DMS114 treated with DMSO at 0.1 percent for 48 hours (cell line): ENCODE measurements around the gene ERCC6L.

Source experiments
- DNase-seq: peaks from one replicate; lab custom pipeline; 2025; ENCODE audit not compliant: unreplicated experiment; lab: John Stamatoyannopoulos, UW

The ERCC6L gene, protein sequence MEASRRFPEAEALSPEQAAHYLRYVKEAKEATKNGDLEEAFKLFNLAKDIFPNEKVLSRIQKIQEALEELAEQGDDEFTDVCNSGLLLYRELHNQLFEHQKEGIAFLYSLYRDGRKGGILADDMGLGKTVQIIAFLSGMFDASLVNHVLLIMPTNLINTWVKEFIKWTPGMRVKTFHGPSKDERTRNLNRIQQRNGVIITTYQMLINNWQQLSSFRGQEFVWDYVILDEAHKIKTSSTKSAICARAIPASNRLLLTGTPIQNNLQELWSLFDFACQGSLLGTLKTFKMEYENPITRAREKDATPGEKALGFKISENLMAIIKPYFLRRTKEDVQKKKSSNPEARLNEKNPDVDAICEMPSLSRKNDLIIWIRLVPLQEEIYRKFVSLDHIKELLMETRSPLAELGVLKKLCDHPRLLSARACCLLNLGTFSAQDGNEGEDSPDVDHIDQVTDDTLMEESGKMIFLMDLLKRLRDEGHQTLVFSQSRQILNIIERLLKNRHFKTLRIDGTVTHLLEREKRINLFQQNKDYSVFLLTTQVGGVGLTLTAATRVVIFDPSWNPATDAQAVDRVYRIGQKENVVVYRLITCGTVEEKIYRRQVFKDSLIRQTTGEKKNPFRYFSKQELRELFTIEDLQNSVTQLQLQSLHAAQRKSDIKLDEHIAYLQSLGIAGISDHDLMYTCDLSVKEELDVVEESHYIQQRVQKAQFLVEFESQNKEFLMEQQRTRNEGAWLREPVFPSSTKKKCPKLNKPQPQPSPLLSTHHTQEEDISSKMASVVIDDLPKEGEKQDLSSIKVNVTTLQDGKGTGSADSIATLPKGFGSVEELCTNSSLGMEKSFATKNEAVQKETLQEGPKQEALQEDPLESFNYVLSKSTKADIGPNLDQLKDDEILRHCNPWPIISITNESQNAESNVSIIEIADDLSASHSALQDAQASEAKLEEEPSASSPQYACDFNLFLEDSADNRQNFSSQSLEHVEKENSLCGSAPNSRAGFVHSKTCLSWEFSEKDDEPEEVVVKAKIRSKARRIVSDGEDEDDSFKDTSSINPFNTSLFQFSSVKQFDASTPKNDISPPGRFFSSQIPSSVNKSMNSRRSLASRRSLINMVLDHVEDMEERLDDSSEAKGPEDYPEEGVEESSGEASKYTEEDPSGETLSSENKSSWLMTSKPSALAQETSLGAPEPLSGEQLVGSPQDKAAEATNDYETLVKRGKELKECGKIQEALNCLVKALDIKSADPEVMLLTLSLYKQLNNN

DNA sequence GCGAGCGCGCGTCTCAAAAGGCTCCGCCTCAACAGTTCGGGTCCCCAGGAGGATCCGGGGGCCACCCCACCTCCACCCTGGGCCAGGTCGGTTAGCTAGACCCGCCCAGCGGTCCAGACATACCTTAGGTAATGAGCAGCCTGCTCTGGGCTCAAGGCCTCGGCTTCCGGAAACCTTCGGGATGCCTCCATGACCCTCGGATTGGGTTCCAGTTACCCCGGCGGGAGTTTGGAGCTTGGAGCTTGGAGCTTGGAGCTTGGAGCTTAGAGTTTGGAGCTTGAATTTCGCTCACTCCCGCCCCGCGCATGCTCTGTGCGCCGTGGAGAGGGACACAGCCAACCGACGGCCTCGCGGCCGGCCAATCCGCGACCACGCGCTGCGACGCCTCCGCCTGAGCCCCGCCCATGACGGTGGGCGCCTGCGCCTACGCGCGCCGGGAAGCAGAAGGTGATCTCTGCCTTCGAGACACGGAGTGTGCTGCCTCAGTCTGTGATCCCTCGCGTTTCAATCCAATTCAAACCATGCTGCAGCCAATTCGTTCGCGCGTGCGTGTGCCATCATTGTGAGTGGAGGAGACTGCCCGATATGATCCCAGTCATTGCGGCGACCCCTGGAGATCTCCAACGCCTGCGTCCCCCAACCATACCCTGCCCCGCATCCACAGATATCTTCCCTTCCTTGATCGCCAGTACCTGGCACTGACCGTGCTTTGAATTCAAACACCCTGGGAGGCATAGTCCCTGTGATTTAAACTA, at the start of gene ERCC6L:
ERCC6L (minus strand) TSS at position 307 of the 755 bp plus-strand sequence; CDS start at position 191, 116 bp downstream.
- peak; percentile 81 for DNase-seq

DNA sequence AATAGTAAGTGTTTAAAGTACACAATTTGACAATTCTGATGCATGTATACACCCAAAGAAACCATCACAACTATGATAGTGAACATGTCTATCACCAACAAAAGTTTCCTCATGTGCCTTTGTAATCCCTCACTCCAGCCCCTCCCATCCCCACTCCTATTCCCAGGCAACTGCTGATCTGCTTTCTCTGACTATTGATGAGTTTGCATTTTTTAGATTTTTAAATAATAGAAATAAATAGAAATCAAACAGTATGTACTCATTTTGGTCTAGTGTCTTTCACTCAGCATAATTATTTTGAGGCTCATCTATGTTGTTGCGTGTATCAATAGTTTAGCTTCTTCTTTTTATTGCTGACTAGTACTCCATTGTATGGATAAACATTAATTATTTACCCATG, 43.5 kb upstream of the ERCC6L start:
- no peak for DNase-seq

DNA sequence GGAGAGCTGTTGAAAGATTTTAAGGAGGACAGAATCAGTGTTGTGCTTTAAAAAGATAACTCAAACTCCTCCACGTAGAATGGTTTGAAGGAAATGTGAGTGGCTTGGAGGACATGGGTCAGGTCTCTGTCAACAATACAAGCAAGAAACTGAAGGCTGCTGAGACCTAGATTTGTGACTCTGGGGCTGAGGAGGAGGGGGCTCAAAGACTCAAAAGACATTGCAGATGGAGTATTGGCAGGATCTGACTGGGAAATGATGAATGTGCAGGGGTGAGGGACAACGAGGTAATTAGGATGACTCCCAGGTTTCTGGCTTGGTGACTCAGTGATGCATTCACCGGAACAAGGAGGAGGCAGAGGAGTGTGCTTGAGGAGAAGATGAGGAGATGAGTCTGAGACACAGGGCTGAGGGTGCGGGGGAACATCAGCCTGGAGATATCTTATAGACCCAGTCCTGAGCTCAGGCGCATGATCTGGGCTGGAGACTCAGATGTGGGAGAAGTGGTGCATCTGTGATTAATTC, 41.6 kb upstream of the ERCC6L start:
- no peak for DNase-seq

DNA sequence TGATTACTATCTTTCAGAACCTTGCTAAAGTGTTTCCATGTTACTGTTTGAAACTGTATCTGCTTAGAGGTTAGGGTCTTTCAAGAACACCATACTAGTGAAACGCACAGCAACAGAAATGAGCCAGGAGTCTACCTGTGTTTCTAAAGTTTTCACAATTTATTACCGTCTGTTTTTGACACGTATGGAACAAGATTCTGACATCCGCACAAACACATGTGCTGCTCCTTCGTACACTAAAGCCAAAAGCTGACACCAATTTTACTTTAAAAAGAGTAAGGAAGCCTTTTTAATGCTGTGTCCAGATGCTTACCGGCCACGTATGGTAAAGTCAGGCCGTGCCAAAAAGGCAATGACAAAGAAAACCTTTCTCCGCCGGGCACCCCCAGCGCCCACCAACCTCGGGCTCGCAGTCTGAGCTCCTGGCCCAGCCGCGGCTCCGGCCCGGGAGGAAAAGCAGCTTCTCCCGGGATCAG, 37.7 kb upstream of the ERCC6L start:
- no peak for DNase-seq

DNA sequence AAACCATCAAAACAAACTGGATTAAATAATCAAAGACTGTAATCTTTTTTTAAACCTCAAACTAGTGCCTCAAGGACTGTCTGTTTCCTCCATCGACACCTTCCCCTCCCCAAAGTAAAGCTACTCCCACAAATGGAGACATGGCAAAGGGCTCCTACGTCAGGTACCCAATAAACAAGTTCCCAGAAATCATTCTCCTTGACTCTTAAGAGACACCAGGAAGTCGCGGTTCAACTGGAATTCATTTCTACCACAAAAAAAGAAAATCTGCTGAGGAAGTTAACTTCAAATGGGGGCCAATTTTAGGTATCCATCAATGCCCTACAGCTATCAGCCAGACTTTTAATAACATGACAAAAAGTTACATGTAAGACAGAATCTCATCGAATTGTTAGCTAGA, 35.7 kb upstream of the ERCC6L start:
- DNase-seq, result no peak

DNA sequence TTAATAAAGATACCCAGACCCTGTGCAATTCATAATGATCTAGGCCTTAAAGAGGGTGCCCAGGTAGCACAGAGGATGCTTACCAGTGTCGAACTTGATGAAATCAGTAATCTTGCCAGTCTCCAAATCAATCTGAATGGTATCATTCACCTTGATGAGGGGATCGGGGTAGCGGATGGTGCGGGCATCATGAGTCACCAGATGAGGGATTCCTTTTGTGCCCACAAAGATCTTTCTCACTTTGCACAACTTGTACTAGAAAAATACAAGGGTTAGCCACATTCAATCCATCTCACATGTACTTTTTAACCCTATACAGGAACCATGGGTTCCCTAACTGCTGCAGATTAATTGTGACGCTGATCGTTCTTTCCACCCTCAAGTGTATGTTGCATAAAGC, 34.9 kb upstream of the ERCC6L start:
- DNase-seq, result no peak

DNA sequence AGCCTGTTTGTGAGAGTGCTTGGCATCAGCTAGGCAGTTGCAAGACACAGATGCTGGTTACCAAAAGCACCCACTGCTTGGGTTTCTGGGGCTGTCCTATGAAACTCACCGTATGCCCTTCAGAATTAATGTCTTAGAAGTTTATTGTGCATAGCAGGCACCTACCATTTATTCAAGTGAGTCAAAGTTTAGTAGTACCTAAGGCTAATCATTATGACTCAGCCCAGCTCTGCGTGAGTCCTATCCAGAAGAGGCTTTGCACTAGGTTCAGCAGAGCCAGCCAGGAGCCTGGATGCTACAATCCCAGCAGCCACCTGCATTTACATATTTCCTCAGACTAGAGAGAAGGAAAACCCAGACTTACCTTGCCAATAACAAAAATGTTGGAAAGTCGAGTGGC, 34.0 kb upstream of the ERCC6L start:
- no peak for DNase-seq

DNA sequence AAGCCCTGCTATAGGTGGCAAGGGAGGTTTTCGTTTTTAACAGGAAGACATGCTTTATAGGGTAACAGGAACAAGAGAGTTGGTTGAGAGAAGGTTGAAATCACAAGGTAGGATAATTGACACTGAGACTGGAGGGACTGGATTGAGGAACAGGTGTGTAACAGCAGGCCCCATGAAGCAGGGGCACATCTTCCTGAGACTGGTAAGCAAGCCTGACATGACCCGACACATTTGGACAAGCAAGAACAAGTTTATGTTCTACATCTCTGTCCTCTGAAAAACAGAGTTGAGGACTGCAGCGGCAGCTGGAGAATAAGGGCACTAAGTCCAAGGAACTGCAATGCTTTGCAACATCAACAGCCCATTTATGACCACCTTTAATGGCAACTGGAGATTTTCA, 33.0 kb upstream of the ERCC6L start:
- DNase-seq, result no peak

DNA sequence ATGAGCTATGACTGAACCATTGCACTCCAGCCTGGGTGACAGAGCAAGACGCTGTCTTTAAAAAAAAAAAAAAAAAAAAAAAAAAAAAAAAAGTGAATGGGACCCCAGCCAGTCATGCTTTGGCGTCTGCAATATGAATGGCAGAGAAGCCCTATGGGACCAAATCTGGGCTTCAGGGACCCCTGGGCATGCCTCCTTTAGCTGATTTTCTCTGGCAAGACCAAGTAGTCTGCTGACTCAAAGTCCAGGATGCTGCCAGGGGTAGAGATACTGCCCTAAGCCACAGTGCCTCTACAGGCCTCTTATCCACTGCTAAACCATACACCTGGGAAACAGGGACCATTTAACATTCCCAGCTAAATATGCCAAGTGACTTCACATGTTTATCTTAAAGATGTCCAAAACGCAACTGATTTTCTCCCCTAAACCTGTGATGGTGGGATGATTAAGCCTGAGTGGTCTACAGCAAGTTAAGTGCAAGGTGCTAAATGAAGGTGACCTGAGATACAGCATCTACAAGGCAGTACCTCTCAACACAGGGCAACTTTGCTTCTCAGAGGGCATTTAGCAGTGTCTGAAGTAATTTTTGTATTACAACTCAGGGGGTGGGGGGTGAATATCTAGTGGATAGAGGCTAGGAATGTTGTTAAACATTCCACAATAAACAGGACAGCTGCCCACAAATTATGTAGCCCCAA, 32.4 kb upstream of the ERCC6L start:
- no peak for DNase-seq

DNA sequence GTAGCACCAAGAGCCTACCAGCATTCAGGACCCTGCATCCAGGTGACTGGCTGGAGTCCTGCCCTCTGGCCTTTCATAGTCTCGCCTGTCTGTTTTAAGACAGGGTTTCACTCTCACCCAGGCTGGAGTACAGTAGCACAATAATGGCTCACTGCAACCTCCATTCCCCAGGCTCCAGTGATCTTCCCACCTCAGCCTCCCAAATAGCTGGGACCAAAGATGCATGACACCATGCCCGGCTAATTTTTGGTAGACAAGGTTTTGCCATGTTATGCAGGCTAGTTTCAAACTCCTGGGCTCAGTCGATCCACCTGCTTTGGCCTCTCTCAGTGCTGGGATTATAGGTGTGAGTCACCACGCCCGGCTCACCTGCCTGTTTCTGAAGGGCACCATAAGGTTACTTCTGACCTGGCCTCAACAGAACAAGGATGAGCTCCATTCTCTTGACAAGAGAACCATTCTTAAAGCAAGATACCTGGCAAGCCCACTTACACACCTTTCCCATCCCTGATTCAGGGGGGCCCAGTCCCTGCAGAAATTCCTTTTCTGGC, 31.6 kb upstream of the ERCC6L start:
- DNase-seq, result no peak

DNA sequence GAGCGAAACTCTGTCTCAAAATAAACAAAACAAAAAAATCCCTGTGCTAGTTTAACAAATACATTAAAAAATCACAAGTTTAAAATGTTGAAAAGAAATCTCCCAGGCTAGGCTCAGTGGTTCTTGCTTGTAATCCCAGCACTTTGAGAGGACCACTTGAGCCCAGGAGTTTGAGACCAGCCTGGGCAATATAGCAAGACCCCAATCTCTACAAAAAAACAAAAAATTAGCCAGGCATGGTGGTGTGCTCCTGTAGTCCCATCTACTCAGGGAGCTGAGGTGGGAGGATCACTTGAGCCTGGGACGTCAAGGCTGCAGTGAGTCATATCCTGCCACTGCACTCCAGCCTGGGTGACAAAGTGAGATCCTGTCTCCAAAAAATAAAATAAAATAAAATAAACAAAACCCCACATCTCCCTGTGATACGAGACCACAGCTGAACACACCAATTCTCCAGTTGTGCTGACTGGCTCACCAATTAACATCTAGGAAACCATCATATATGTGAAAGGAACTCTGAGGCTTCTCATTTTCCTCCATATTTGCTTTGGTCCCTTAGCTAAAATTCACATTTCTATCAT, 30.9 kb upstream of the ERCC6L start:
- DNase-seq, result no peak

DNA sequence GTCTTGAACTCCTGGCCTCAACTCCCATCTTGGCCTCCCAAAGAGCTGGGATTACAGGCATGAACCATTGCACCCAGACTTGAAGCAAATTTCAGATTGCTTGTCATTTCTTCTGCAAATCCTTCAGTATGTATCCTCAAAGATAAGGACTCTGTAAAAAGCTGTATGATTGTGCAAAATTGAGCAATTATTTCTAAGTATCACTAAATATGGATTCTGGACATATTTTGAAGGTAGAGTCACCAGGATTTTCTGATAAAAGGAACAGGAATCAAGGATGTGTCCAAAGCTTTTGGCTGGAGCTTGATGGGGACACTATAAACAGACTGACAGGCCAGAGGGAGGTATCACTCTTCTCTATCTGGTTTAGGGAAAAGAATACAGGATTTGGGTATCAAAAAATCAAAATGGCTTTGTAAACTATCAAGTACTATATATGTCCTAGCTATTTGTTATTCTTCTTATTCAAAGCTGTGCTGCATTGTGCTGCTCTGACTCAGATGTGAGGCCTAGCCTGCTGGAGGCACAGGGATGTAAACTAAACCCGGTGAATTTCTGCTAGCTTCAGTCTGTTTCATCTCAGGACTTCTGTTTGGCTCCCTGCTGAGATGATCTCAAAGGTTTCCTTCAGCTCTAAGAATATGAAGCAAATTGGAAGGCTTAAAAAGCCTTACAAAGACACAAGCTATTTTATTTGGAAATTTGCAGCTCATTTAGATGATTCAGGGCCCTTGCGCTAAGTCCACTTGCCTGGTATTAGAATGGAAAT, 30.0 kb upstream of the ERCC6L start:
- no peak for DNase-seq

DNA sequence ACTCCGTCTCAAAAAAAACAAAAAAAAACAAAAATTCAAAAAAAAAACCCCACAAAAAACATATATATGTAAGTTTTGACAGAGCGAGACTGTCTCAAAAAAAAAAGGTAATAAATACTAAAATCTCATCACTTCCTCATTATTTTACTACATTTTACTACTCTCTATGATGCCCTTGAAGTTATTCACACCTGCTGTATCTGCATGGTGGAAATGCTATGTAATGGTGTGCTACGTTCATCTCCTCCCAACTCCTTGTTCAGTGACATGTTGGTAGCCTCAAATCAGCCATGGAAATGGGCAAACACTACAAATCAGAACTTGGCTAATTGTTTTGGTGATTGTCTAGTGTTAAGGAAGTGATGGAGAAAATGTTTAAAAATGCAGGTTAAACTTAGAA, 26.4 kb upstream of the ERCC6L start:
- no peak for DNase-seq

DNA sequence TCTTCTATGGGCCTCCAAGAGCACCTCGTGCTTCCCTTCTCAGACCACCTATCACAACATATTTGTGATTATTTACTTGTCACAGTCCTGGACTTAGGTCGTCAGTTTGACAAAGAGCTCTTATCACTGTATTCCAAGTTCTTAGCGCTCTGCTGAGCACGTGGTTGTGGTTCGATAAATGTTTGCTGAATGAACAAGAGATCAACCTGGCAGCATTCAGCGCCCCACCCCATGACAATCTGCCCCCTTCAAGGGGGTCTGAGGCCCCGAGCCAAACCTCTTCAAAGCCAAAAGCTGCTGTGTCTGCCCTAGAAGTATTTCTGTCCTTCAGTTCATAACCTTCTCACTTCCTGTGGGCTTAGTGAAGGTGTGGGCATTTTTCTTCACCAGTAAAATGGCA, 23.2 kb upstream of the ERCC6L start:
- DNase-seq, result no peak

DNA sequence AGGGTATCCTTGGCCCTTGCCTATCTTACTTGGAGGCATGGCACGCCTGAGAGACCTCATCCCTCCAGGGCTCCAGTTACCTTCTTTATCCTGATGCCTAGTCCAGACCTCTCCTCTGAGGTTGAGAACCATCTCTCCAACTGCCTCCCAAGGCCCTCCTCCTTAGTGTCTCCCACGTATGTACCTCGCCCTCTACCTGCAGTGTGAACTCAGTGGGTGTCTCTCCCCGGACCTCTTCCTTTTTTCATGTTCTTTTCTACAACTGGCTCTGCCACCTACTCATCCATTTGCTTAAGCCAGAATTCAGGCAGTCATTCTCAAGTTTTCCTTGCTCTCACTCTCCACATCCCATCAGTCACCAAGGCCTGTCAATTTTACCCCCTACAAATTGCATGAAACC, 21.6 kb upstream of the ERCC6L start:
- DNase-seq, result no peak

DNA sequence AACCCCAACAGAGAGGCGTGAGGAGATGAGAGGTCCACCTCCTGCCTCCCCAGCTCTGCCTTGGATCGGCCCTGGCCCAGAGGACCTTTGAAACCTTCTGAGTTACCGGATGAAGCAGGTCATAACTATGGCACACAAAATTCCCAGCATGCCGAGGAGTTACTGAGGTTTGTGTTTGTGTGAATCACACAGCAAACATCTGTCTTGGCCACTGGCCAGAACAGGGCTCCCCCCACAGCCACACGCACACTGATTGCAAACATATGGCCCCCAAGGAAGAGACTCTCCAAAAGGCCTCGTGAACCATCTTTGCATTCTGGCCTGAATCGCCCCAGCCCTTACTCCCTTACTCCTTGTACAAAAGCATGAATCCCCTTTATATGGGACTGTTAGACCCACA, 19.3 kb upstream of the ERCC6L start:
- no peak for DNase-seq

DNA sequence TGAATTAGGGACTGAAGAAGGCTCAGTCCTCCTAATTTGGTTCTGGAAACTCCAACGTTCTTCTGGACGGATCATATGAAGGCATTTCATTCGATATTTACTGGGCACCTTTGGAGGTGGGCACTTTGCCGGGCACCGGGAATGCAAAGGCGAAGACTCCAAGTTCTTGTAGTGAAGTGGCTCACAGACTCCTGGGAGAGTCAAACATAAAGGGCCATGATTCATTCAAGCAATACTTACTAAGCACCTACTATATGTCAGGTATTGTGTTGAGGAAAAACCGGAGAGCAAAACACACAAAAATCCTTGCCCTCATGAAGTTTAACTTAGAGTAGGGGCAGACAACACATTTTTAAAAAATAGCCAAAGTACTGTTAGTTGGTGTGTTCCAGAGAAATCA, 17.0 kb upstream of the ERCC6L start:
- DNase-seq, result no peak

DNA sequence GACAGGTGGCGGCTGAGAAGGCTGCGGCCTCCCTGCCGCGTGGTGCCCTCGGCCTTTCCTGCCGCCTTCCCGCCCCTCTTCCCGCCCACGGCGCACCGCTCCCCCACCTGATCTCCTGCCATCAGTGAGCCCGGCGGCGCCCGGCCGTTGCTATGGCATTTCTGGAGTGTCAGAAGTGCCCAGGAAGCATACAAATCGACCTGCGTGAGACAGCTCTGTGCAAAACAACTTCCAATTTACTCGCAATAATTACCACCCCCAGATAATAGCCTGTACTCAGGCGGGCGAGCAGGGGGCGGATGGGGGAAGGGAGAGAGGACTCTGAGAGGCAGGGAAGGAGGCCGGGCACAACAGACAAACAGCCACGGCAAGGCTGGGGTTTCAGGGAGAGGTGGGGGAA, 16.6 kb upstream of the ERCC6L start:
- DNase-seq, result no peak
